Panc1 (cell line): Measurements from ENCODE around the gene A2ML1. TPM values are rescaled to one million over a fixed set of nuclear protein-coding genes. Genes with fewer than 3 reads are reported as not detected.
"Not testable (repeated sequence)": the region's sequence is repeated elsewhere in the genome, so short reads cannot be mapped to it uniquely, and the experiment has no call there.

Experiments used
- ATAC-seq: fragments of 200-7000 bp; cut with Tn5 transposase; 2 replicates; pipeline ENCODE4 v1.9.1; 2020; ENCODE audit warnings: mild to moderate bottlenecking, moderate library complexity
- BruUV-seq: library from RNA; stranded (reverse); fragments of 400-500 nt; replicated peaks from 2 replicates; lab custom pipeline; 2021; lab: Mats Ljungman, UMichigan
- CTCF ChIA-PET: fragments of 300-600 bp; sonication (Branson Sonifier 250); formaldehyde crosslinking; loops from one replicate; lab custom pipeline; 2022; ENCODE audit warnings: antibody characterized with exemption; lab: Charles Lee
- POLR2A ChIA-PET: fragments of 300-600 bp; sonication (Branson Sonifier 250); formaldehyde crosslinking; loops from one replicate; lab custom pipeline; 2022; ENCODE audit warnings: antibody characterized with exemption; lab: Charles Lee
- DNase-seq: peaks from one replicate; pipeline ENCODE4 v3.0.0-alpha.2; 2010; ENCODE audit warnings: low read depth, low spot score
- H3K27ac ChIP-seq: 2 replicates; pipeline ENCODE4 v1.5.1; 2011; ENCODE audit warnings: mild to moderate bottlenecking, low read length, inconsistent platforms
- H3K27me3 ChIP-seq: fragments of 200-500 bp; sonication (Bioruptor generic); 2 replicates; pipeline ENCODE4 v1.6.0; 2014; ENCODE audit warnings: low read length, inconsistent platforms; ENCODE audit not compliant: control insufficient read depth, insufficient read depth
- H3K36me3 ChIP-seq: fragments of 200-500 bp; sonication (Bioruptor generic); 2 replicates; pipeline ENCODE4 v1.5.1; 2014; ENCODE audit warnings: inconsistent platforms, mild to moderate bottlenecking, low read length, moderate library complexity; ENCODE audit not compliant: control insufficient read depth, insufficient read depth
- H3K4me1 ChIP-seq: 2 replicates; pipeline ENCODE4 v1.5.1; 2011; ENCODE audit warnings: inconsistent platforms, mild to moderate bottlenecking, low read length, moderate library complexity; ENCODE audit not compliant: control insufficient read depth, insufficient read depth
- H3K4me3 ChIP-seq, 2 experiments: 2 replicates each; pipeline ENCODE4 v1.5.1; 2011 to 2012; ENCODE audit warnings: low read depth in 2 of 2, low read length in 2 of 2, mild to moderate bottlenecking in 2 of 2, inconsistent platforms in 1 of 2, moderate library complexity in 1 of 2
- H3K9me3 ChIP-seq: fragments of 200-500 bp; sonication (Bioruptor generic); 2 replicates; pipeline ENCODE4 v1.5.1; 2014; ENCODE audit warnings: low read depth, mild to moderate bottlenecking, inconsistent platforms, low read length, moderate library complexity; ENCODE audit not compliant: control insufficient read depth, insufficient read depth
- POLR2AphosphoS5 ChIP-seq: IDR thresholded peaks from 2 replicates; pipeline ENCODE4 v1.6.1; 2012; ENCODE audit warnings: mild to moderate bottlenecking, low read depth, low read length, moderate library complexity
- SIN3A ChIP-seq: IDR thresholded peaks from 2 replicates; pipeline ENCODE4 v1.6.1; 2012; ENCODE audit warnings: low read depth, mild to moderate bottlenecking, low read length, moderate library complexity, borderline replicate concordance; ENCODE audit not compliant: insufficient read depth
- TCF7L2 ChIP-seq: IDR thresholded peaks from 2 replicates; pipeline ENCODE4 v1.6.1; 2011; ENCODE audit warnings: mild to moderate bottlenecking, low read depth, low read length, inconsistent platforms
- in situ Hi-C: cut with HindIII; loops from 2 replicates; pipeline ENCODE4 v1.10.0; 2016; ENCODE audit warnings: low sequenced_read_pairs, low pct_unique_long_range_greater_than_20kb
- intact Hi-C: fragments of 100-400 bp; cut with micrococcal nuclease; formaldehyde crosslinking; loops from one replicate; pipeline ENCODE4 v1.10.0; 2022; ENCODE audit not compliant: unreplicated experiment
- total RNA-seq: library from RNA; stranded (reverse); gene quantifications from one replicate; pipeline ENCODE4 v1.2.1, GENCODE V29; 2021; ENCODE audit not compliant: unreplicated experiment
- TF ChIP-seq, protein P1 (sequence below): fragments of 450-650 bp; IDR thresholded peaks from 2 replicates; pipeline ENCODE4 v1.5.1; 2017; ENCODE audit warnings: mild to moderate bottlenecking
- TF ChIP-seq, protein P2 (sequence below), 2 experiments: IDR thresholded peaks; 2 replicates each; pipeline ENCODE4 v1.6.1; 2011 to 2012; ENCODE audit warnings: low read depth in 2 of 2, control low read depth in 1 of 2, low read length in 1 of 2, mild to moderate bottlenecking in 1 of 2, moderate library complexity in 1 of 2; ENCODE audit not compliant: insufficient read depth in 1 of 2

The A2ML1 gene
- total RNA-seq, 1 experiment from 2014 or later: not detected

GRCh38 chr12:8914033-8914715 is 91.8 kb downstream of the A2ML1 start, which contains the start of gene PHC1:
Gene PHC1 (plus strand): TSS chr12:8914509. CDS start chr12:8917678, 3,169 bp downstream.
- Histone ChIP-seq H3K4me3 (peak within 1 kb of the TSS; percentile 56 to 87), H3K27ac (peak within 1 kb of the TSS; percentile 87)
- POLR2A ChIA-PET: interaction anchor here (0.6 kb wide), 1 partner anchor 35 kb away, joined by 3 read pairs; the partner anchor contains the start of gene M6PR
- BruUV-seq, H3K4me1 ChIP-seq, H3K36me3 ChIP-seq, in situ Hi-C loops, intact Hi-C loops, H3K27me3 ChIP-seq, H3K9me3 ChIP-seq, DNase-seq: not testable (repeated sequence)
- TF ChIP-seq TCF7L2: peak; percentile 32; the same call in 1 of the 2 replicates
- TF ChIP-seq, protein P1, sequence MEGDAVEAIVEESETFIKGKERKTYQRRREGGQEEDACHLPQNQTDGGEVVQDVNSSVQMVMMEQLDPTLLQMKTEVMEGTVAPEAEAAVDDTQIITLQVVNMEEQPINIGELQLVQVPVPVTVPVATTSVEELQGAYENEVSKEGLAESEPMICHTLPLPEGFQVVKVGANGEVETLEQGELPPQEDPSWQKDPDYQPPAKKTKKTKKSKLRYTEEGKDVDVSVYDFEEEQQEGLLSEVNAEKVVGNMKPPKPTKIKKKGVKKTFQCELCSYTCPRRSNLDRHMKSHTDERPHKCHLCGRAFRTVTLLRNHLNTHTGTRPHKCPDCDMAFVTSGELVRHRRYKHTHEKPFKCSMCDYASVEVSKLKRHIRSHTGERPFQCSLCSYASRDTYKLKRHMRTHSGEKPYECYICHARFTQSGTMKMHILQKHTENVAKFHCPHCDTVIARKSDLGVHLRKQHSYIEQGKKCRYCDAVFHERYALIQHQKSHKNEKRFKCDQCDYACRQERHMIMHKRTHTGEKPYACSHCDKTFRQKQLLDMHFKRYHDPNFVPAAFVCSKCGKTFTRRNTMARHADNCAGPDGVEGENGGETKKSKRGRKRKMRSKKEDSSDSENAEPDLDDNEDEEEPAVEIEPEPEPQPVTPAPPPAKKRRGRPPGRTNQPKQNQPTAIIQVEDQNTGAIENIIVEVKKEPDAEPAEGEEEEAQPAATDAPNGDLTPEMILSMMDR: peak; percentile 29; the same call in 1 of the 2 replicates
- ATAC-seq: peak; percentile 87
- CTCF ChIA-PET: interaction anchor here (0.5 kb wide), 1 partner anchor 182 kb away, joined by 4 read pairs; no protein-coding TSS in a partner anchor

- Histone ChIP-seq H3K27me3 (no peaks in the 10 kb centered on the region), H3K9me3 (no peaks in the 10 kb centered on the region), H3K36me3 (no peaks in the 10 kb centered on the region; the same call in 1 of the 2 replicates), H3K4me3 (peak overlapping the region; percentile 56 to 87), H3K4me1 (peaks cover 9% of the 10 kb centered on the region), H3K27ac (peak overlapping the region; percentile 20; the same call in 1 of the 2 replicates)
- intact Hi-C loops: no loop called here
- ChIA-PET POLR2A (no interaction called here), CTCF (interaction anchor here (0.5 kb wide), 1 partner anchor 183 kb away, joined by 4 read pairs; no protein-coding TSS in a partner anchor)
- no TSS peak for BruUV-seq
- in situ Hi-C loops: no loop called here
- TF ChIP-seq SIN3A (0 out of 2 replicates have a peak, but pooled peaks have one; percentile 20), POLR2AphosphoS5 (no peak), TCF7L2 (no peak)
- TF ChIP-seq, protein P2, sequence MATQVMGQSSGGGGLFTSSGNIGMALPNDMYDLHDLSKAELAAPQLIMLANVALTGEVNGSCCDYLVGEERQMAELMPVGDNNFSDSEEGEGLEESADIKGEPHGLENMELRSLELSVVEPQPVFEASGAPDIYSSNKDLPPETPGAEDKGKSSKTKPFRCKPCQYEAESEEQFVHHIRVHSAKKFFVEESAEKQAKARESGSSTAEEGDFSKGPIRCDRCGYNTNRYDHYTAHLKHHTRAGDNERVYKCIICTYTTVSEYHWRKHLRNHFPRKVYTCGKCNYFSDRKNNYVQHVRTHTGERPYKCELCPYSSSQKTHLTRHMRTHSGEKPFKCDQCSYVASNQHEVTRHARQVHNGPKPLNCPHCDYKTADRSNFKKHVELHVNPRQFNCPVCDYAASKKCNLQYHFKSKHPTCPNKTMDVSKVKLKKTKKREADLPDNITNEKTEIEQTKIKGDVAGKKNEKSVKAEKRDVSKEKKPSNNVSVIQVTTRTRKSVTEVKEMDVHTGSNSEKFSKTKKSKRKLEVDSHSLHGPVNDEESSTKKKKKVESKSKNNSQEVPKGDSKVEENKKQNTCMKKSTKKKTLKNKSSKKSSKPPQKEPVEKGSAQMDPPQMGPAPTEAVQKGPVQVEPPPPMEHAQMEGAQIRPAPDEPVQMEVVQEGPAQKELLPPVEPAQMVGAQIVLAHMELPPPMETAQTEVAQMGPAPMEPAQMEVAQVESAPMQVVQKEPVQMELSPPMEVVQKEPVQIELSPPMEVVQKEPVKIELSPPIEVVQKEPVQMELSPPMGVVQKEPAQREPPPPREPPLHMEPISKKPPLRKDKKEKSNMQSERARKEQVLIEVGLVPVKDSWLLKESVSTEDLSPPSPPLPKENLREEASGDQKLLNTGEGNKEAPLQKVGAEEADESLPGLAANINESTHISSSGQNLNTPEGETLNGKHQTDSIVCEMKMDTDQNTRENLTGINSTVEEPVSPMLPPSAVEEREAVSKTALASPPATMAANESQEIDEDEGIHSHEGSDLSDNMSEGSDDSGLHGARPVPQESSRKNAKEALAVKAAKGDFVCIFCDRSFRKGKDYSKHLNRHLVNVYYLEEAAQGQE (IDR thresholded peaks at IDR 0.05; ENCODE audit: insufficient read depth in 1 of 2, low read depth in 2 of 2, low read length in 1 of 2): no peak
- TF ChIP-seq, protein P1: no peak
- DNase-seq (no peak), ATAC-seq (peak; percentile 97)
Measured at GRCh38 chr12:8914716-8915526, 92.5 kb downstream of the A2ML1 start.
